GM20431 (cell line): ENCODE results near the gene ADIG.

ENCODE experiments used
- in situ Hi-C: fragments of 300-500 bp; cut with MseI, MboI; formaldehyde crosslinking; loops from one replicate; pipeline ENCODE4 v1.15.0; 2020; ENCODE audit warnings: low sequenced_read_pairs; ENCODE audit not compliant: unreplicated experiment

Gene ADIG

DNA sequence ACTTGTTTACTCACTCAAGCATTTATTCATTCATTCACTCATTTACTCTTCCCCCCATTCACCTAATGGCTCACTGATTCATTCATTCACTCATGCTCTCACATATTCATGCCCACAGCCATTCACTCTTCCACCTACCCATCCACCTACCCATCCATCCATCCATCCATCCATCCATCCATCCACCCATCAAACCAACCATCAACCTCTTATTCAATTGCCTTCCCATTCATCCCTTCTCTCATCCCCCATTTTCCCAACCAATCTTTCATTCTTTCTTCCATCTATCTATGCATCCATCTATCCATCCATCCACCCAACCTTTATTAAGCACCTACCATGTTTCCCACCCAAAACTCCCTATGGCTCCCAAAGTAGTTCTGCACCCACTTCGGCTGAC lies 19.1 kb downstream of the ADIG start:
- in situ Hi-C loops = no loop called here

DNA sequence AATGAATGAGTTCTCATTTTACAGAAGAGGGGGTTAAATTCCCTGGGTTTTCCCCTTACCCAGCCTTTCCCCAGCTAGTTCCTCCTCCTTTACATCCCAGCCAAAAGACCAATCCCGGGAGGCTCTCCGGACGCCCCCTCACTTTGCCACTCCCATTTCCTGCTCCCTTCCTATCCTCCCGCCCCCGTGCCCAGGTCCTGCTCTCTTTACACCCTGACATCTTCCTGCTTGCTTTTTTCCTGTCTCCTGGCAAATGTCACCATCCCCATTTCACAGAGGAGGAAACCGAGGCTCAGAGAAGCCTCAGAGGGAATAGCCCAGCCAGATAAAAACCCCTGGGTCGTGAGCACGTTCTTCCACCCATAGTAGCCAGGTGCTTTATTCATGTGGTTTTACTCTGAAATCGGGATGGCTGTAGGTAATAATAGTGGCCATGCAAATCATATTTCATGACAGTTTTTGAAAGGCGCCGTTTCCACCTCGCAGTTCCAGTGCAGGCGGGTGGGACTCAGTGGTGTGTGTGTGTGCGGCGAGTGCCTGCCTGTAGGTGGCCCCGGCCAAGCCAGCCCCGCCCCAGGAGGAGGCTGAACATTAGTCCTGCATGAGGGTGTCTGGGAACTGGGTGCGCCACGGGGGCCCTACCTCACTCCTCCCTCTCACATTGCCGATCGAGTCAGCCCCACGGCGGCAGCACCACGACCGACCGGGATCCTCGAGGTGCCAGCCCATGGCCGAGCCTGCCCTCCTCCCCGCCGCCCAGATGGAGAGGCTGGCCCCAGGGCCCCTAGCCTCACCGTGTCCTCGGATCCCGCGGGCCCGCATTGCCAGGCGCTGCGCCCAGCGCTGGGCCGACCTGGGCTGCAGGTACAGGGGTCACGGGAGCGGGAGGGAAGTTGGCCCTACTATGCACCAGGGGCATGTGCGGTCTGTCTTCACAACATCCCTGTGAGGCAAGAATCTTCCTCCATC lies 20.5 kb downstream of the ADIG start, which contains the start of gene ARHGAP40:
ARHGAP40 (plus strand) TSS at position 594 of the 969 bp plus-strand sequence.
- in situ Hi-C loops = no loop called here

DNA sequence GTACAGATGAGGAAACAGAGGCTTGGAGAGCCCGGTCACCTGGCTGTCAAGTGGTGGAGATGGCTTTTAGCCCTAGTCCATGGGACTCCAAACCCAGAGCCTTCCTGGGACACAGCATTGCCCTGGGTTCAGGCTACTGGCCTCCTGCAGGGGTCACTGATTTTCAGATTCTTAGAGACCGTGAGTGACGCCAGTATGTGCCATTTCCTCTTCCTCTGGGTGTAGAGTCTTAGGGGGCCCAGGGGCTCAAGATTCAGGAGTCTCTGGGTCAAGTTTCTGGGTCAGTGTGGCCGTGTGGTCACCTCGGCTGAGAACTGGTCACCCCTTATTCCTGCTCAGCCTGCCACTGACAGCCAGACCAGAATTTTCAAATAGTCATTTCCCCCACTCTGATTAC lies 21.2 kb downstream of the ADIG start:
- in situ Hi-C loops = no loop called here

DNA sequence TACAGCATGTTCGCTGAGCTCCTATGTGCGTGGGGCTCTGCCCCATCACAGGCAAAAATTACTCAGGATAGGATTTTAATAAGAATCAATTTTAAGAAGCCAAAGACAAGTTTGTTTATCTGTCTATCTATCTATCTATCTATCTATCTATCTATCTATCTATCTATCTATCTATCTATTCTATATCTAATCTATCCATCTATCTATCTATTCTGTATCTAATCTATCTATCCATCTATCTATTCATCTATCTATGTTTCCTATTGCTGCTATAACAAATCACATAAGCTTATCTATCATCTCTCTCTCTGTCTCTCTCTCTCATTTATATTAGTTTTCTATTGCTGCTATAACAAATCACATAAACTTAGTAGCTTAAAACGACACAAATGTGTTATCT lies 22.3 kb downstream of the ADIG start:
- in situ Hi-C loops = no loop called here

DNA sequence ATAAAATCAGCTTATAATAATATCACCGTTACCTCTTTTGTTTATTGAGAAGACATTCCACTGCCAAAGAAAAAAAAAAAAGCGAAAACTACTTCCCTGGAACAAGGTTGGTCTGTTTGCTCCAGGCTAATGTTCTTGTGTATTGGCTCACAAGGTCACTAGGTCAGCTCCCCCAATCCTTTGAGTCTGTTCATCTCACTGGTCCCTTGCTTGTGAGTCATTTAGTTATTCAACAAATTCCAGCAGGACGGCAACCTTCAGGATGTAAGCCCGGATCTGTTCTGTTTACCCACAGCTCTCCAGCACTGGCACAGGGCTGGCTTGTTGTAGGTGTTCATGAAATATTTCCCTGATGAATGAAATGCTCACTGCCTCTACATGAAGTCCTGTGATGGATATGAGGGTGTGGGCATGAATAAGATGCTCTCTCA lies 23.9 kb downstream of the ADIG start:
- in situ Hi-C loops = no loop called here

DNA sequence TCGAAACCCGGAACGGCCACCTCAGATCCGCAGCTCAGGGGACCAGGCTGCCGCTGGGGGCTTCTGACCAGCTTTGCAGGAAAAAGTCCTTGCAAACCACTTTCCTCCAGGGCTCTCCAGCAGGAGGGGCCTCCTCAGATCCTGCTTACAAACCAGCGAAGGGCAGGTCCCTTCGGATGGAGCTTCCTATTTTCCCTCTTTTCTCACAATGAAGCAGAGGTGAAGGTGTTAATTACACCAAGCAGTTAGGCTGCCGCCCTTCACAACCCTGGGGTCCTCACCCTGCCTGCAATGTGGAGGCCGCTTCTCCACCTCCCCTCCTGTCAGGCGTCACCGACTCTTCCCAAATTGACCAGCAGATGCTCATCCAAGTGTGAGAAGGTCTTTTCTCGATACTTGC lies 26.4 kb downstream of the ADIG start:
- in situ Hi-C loops = no loop called here

DNA sequence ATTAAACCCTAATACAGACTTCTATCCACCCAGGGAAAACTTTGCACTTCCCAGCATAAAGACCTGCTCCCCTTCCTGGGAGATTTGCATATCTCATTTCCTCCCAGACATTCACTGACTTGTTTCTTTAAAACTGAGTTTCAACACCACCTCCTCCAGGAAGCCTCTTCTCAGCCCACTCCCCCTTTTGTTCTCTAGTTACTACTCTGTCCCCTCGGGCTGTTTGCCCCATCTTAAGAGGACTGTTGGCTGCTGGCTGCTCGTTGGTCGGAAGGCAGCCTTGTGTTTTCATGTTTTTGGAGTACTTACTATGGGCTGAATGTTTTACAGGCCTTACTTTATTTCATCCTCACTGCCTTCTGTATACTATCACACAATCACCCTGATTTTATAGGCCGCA lies 27.2 kb downstream of the ADIG start:
- in situ Hi-C loops = no loop called here

DNA sequence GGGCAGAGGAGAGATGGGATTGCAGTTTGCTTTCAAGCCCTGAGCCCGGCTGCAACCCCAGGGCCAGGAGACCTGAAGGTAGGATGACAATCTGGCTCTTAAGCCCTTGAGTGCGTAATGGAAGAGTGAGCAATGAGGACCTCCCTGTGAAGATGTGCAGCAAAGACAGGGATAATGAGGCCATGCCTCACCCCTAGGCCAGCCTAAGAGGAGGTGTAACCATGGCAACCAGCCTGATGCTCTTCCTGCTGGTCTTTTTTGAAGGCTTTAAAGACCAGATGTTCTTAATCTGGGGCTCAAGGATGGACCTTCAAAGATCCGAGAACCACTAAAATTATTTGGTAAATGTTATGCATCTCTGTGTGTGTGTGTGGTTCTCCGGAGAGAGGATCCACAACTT lies 28.8 kb downstream of the ADIG start:
- in situ Hi-C loops = no loop called here

DNA sequence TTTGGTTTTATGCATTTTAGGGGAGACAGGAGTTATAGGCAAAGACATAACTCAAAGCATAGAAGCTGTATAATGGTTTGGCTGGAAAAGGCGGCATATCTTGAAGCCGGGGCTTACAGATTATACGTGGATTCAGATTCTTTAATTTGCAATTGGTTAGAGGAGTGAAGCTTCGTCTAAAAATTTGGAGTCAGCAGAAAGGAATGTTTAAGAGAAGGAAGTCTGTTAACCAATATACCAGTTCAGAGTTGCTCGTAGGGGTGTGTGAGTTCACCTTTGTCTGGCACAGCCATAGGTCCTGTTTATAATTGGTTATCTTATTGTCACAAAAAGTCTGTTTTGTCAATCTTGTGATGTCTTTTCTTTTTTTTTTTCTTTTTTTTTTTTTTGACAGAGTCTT lies 29.5 kb downstream of the ADIG start:
- in situ Hi-C loops = no loop called here

DNA sequence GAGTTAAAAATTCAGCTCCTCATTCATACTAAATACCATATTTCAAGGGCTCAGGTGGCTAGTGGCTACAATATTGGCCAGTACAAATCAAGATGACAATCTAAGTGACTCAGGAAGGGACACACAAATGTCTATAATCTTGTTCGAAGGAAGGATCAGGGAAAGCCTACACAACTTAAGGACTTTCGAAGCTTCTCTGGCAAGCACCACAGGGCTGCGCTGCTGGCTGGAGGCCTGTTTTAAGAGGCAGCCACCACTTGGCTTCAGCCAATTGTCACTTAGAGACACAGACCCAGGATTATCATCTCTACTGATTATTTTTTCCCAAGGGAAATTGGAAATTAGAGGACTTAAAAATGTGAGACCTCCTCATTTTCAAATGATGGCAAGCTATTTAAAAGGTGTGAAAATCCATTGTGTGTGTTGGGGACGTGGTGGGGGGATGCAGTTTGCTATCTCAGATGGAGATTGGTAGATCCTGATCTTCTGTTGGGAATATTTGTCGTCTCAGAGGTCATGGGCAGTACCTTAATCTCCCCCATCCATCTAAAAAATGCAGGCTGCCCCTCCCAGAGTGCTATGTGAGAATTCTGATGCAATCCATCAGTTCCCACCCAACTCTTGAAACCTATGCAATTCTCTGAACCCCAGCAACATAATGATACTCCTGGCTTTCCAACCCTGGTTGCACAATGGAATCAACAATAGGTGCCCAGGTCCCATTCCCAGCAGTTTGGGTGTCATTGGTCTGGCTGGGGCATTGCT lies 31.9 kb downstream of the ADIG start:
- in situ Hi-C loops = no loop called here

DNA sequence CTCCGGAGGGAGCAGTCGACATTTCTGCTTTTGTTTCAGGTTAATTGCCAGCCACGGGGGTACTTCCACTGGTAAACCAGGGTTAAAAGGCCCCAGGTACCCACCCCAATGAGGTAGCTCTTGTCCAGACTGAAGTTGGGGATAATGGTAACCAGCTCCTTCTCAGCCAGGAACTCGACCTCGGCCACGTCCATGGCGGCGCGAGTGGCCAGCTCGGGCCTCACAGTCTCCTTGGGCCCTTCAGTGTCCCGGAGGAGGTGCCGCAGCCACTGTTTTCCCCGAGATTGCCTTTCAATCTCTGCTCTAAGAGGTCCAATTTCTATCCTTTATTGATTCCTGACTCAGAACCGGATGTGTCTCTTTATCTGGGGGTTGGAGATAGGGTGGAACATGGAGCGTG lies 34.3 kb downstream of the ADIG start:
- in situ Hi-C loops = no loop called here

DNA sequence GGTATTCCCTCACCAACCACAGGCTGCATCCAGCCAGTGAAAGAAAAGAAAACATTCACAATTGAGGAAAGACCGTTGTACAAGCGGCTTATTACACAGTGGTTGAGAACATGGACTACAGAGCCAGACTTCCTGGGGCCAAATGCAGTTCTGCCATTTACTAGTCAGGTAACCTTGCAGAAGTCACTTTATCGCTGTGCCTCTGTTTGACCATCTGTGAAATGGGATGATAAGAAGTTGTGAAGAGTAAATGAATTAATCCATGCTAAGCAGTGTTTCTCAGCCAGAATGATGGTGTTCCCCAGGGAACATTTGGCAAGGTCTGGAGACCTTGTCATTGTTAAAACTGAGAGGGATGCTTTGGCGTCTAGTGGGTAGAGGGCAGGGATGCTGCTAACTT lies 35.5 kb downstream of the ADIG start:
- in situ Hi-C loops = no loop called here

DNA sequence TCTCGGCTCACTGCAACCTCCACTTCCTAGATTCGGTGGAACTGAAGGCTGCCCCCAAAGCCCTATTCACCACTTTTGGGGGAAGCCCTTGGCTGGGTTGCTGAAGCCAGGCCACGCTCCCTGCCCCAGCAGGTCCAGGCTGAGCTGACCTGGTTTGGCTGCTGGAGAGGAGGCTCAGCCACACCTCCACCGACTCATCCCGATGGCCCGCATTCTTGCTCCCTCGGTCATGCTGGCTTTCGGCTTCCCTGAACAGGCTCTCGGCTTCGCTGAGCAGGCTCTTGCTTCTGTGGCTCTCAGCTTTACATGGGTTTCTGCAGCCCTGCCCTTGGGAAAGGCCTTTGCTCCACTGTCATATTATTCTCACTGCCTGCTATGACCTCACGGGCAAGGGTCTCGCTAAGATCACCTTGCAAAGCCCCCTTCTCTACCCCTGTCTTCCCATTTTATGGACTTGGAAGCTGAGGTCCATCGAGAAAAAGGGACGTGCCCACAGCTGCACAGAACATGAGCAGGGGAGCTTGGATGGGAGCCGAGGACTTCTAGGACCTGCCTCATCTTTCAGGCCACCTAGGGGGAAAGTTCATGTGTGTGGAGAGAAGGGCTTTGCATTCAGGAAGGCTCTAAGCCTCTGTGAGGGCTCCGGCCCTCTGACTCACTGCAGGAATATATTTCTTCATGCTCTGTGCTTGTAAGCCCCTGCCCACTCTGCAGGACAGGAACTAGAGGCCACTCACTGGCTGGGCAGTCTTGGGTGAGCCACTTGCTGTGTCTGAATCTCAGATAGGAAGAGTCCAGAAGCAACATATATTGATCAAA lies 36.2 kb downstream of the ADIG start:
- in situ Hi-C loops = no loop called here

DNA sequence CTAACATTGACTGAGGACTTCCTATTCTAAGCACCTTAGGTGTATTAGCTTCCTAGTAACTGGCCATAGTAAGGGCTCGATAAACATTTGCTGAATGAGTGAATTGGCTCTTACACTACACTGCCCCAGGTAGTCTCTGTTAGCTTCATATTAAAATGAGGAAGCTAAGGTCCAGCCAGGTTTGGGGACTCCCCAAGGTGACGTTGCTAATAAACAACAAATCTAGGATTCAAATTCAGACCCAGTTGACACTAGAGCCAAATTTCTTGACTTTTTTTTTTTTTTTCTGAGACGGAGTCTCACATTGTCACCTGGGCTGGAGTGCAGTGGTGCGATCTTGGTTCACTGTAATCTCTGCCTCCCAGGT lies 36.8 kb downstream of the ADIG start:
- in situ Hi-C loops = no loop called here

DNA sequence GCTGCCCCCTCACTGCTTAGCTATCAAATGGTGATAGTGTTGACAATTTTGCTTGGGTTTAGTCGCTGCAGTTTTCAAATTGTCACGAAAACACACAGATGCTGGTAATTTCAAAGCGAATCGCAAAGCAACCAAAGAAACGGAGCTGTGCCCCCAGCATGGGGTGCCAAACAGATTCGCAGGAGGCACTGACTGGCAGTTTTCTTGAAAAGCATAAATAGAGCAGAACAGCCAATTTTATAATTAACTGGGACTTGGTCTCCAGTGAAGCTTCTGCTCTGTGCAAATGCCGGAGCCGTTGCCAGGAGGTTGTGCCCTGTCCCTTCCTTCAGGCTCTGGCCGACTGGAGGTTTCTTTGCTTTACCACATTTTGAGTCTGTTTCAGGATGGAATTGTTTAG lies 39.4 kb downstream of the ADIG start:
- in situ Hi-C loops = no loop called here

DNA sequence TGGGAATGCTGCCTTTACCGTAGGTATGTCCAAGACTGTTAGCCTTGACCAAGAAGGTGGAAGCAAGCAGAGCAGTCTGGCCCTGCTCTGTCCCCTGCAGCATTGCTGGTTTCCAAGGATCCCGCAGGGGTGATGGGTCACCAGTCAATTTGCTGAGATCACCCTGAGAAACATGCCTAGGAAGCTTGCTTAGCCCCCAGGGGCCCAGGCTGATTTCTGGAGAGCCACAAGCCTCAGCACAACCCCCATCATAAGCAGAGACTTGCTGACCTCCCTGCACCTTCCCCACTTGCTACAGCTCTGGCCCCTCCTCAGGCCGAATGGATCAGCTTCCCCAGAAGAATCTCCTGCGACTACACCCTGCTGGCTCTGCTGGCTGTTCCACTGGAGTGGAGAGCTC lies 42.1 kb downstream of the ADIG start:
- in situ Hi-C loops = no loop called here

DNA sequence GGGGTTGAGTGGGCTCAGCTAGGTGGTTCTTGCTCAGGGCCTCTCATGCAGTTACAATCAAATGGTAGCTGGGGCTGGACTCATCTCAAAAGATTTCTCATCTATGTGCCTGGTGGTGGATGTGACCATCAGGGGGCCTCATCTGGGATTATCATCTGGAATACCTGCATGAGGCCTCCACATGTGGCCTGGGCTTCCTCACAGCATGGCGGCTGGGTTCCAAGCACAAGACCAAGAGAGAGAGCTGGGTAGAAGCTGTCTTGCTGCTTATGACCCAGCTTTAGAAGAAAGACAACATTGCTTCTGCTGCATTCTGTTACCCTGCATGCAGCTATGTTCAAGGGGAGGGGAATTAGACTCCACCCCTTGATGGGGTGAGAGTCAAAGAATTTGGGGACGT lies 43.1 kb downstream of the ADIG start:
- in situ Hi-C loops = no loop called here

DNA sequence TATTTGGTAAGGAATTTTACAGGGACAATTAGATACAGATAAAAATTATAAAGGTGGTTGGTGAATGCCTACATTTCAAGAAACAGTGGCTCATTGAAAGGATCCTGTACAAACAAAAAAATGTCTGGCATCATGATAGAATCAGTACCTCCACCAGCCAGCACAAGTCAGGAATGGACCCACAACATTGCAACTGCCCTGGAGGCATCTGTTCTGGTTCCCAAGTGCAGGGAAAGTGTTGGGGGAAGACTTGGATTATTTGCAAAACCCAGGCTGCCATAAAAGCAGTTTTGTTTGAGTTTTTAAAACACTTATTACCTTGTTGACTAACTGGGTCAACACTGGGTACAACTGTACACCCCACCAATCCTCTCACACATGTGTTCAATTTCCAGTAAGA lies 44.9 kb downstream of the ADIG start:
- in situ Hi-C loops = no loop called here

DNA sequence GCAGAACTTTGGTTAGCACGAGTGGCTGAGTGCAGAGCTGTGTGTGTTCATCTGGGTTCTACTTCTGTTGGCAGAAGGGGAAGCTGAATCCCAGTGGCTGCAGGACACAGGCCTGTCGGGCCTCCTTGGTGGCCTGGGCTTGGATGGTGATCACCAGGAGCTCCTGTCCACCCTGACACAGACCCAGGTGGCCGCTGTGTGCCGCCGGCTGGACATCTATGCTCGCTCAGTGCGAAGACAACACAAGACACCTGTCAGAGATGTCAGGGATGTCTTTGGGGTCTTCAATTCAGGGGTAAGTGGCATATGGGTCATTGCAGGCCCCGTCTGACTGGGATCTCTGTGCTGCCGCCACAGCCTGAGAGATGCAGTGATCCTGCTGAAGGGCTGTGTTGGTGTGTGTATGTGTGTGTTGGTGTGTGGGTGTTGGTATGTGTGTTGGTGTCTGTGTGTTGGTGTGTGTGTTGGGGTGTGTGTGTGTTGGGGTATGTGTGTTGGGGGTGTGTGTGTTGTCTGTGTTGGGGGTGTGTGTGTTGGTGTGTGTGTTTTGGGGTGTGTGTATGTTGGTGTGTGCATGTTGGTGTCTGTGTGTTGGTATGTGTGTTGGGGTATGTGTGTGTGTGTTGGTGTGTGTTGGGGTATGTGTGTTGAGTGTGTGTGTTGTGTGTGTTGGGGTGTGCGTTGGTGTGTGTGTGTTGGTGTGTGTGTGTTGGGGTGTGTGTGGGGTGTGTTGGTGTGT lies 46.1 kb downstream of the ADIG start:
- in situ Hi-C loops = no loop called here
